GM12873 (cell line): ENCODE data around the gene GBA2.

Experiments used
- TF ChIP-seq, protein P1 (sequence below): IDR thresholded peaks from 2 replicates; pipeline ENCODE4 v1.5.1; 2012; ENCODE audit warnings: low read depth, mild to moderate bottlenecking, moderate library complexity, low read length, control low read depth; ENCODE audit not compliant: insufficient read depth; ENCODE audit errors: missing control alignments

GBA2 gene

DNA sequence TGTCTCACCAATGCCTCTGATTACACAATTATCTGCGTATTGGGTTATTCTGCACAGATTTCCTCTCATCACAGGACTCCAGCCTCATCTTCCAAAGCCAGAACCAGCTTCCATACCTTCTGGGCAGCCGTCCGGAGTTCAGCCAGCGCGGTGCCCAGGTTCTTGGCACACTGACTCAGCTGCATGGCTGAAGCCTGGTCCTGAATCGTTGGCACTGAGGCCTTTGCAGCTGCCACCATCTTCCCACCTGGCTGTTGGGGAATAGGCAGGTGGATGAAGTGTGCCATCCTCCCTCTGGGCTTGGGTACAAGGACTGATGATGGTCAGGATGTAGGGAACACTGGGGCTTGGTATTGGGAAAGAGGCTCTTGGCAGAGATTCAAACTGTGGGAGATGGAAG lies 34.9 kb downstream of the GBA2 start:
- TF ChIP-seq, protein P1, sequence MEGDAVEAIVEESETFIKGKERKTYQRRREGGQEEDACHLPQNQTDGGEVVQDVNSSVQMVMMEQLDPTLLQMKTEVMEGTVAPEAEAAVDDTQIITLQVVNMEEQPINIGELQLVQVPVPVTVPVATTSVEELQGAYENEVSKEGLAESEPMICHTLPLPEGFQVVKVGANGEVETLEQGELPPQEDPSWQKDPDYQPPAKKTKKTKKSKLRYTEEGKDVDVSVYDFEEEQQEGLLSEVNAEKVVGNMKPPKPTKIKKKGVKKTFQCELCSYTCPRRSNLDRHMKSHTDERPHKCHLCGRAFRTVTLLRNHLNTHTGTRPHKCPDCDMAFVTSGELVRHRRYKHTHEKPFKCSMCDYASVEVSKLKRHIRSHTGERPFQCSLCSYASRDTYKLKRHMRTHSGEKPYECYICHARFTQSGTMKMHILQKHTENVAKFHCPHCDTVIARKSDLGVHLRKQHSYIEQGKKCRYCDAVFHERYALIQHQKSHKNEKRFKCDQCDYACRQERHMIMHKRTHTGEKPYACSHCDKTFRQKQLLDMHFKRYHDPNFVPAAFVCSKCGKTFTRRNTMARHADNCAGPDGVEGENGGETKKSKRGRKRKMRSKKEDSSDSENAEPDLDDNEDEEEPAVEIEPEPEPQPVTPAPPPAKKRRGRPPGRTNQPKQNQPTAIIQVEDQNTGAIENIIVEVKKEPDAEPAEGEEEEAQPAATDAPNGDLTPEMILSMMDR = no peak

DNA sequence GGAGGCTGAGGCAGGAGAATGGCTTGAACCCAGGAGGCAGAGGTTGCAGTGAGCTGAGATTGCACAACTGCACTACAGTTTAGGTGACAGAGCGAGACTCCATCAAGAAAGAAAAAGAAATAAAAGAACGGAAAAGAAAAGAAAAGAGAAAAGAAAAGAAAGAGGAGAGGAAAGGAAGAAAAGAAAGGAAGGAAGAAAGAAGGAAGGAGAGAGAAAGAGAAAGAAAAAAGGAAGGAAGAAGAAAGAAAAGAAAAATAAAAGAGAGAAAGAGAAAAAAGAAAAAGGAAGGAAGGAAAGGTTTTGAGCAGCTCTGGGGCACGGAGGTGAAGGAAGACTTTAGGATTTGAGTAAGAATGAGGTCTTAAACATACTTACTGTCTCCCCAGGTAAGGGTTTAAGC lies 35.5 kb downstream of the GBA2 start:
- TF ChIP-seq, protein P1 = no peak

DNA sequence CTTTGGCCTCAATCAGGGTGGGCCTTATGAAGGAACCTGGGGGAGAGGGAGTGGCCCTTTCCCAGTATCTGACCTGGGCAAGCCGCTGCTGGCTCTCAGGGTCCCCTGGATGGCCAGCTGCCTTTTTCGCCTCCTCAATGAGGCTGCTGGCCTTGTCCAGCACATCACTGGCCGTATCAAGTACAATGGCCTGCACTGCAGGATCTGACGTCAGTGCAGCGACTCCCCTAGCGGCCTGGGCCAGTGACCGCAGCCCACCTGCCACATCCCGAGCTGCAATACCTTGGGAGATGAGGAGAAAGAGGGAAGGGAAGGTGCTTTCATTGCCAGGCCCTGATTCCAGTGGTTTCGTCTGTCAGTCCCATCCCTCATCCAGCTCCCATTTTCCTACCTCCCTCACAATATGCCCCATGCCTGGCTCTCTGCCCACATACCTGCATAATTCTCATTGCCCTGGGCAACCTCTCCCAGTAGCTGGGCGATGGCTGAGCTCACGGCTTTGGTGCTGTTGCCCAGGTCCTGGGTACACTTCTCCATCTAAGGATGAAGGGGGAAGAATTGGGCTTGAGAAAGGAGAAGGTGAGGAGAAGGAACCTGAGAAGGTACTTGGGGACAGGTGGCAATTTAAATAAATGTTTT lies 36.1 kb downstream of the GBA2 start:
- TF ChIP-seq, protein P1 = no peak

DNA sequence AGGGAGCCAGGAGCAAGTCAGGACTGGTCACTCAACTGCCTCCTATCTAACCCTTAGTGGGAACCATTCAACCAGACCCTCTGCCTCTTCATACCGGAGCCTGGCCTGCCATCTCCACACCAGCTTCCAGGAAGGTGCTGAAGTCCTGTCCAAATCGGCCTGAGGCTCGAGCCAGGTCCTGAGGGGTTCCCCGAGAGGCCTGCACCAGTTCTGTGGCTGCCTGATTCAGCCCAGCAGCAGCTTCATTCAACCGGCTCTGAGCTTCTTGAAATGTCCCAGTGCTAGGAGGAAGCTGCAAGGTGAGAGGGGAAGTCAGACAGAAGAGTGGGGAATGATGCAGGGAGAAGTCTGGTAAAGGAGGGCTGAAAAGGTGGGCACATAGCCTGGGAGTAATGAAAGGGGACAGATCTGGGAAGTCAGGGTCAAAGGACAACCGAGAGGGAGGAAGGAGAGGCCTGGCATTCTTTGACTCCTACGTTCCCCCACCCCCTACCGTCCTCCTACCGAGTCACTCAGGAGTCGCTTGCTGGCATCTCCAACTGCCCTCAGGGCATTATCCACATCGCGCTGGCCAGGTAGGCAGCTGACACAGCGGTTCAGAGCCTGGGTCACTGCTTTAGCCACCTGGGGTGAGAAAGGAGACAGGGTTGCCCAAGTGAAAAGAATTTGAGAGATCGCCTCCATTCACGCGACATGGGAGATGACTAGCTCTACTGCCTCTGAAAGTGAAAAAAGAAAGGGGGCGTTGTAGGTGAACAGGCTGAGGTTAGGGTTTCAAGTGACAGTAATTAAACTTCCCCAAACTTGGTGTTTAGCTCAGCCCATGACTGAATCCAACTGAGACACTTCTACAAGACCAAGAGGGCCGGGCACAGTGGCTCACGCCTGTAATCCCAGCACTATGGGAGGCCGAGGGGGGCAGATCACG lies 37.3 kb downstream of the GBA2 start:
- TF ChIP-seq, protein P1 = no peak

DNA sequence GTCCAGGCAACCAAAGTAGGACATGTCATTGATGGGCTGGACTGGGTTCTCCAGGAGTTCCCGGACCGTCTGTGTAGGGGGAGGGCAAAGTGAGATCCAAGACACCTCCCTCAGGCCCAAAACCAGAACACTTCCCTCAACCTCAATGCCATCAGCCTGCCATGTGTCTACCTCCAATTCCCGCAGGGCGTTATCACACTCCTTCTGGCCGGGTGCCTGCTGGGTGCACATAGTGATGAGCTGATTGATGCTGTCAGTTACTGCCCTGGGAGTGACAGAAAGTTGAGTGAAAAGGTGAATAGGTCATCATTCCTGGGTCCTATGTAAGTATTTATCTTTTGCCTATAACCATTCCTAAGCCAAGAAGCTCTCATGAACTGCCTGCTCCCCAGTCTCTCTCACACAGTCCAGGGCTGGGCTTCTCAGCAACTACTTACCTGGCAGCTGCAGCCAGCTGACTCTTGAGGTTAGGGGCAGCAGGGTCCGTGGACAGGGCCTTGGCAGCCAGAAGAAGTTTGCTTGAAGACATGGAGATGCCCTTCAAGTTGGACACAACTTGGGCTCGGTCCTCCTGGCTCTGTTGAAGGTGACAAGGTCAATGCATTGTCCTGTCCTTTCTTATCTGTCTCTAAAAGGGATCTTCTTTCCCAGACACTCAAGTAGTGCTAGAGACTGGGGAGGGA lies 38.1 kb downstream of the GBA2 start:
- TF ChIP-seq, protein P1 = no peak

DNA sequence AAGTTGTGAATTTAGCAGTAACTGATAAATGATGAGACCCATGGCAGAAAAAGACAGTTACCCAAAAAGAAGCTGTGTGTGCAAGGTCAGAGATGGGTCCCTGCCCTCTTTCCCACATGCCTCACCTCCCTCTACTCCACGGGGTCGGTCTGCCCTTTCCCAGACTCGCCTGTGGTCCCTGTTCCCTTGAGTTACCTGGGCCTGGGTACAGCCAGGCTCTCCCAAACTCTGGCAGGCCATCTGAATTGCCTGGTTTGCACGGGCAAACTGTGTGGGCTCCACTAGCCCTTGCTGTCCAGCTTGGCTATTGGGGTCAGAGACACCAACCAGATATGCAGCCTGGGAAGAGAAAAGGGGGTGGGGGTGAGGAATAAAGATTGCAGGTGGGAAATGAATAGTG lies 40.9 kb downstream of the GBA2 start:
- TF ChIP-seq, protein P1 = no peak

DNA sequence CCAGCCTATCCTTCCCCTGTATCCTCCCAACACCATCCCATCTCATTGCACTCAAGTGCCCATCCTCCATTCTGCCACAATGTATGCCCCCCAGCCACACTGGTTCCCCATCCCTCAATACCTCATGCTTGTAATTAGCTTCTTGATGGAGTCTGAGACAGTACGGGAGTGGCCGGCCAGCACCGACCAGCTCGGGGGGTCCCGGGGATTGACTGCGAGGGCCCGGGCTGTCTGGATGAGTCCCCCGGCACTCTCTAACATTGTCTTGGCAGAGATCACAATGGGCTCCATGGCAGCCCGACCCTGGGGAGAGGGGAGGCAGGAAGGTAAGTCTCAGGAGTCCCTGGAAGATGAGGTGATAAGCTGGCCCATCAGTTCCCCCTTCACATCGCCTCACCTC lies 42.1 kb downstream of the GBA2 start:
- TF ChIP-seq, protein P1 = no peak
